HG03439 (cell line): ENCODE data around the gene PIGR.
"Not testable (repeated sequence)": the region's sequence is repeated elsewhere in the genome, so short reads cannot be mapped to it uniquely, and the experiment has no call there.

Experiments
- ATAC-seq: cut with Tn5 transposase; IDR thresholded peaks from one replicate; pipeline ENCODE4 v1.9.1; 2021; ENCODE audit warnings: mild to moderate bottlenecking, moderate library complexity; ENCODE audit not compliant: unreplicated experiment

PIGR gene

DNA sequence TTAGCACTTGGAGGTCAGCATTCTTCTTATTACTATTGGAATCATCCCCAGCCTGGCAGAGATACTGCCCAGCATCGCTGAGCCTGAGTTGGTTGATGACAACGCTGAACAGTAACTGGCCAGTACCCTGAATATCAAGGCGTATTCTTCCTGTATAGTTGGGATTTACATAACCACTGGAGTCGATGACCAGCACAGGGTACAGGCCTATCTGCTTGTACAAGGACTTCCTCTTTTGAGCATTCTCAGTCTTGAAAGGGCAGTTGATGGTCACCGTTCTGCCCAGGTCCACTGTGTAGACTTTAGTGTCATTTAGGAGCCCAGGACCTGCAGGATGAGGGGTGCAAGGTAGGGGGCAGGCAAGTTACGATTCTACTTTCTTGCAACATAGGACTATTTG is 8.8 kb downstream of the PIGR start:
- ATAC-seq, result no peak

DNA sequence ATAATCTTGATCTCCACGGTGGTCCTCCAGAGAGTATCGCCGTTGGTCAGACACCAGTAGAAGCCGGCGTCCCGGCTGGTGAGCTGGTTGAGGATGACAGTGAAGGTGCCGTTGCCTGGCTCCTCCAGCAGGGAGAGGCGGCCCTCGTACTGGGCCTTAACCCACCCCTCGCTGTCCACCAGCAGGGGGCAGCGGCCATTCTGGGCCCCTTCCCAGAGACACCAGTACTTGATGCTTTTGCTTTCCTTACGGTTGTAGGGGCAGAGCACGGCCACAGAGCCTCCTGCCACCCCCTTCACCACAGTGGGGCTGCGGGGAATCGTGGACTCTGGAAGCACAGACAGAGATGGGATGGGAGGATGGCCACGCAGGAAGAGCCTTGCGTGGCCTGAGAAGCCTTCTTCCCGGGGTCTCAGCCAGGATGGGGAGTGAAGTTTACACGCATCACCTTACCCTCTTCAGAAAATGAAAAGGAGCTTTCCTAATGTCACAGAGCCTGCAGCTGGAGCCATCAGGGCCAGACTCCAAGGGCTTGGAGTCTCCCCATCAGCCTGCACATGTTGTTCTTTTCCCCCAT is 10.7 kb downstream of the PIGR start:
- no peak for ATAC-seq

DNA sequence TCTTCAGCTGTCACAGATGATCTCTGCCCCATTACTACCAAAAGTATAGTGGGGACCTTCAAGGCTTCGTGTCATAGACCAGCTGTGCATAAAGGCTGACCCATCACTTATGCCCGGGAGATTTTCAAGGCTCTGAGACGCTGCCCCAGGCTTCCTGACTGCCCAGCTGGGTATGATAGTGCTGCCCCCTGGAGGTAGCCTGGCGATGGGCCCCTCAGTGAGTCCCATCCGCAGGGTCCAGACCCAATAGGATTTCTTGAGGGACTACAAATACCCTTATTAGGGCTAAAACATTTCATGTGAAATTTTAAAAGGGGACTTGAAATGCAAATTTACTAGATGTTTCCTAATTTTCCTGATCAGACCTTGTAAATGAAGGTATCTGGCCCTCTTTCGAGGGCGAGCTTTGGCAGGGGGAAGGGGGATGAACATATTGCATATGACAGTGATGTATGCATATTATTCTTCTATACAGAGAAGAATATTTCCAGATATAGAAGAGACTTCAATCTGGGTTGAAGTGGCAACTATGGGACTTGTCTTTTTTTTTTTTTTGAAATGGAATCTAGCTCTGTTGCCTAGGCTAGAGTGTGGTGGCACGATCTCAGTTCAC is 12.8 kb downstream of the PIGR start:
- ATAC-seq, result no peak

DNA sequence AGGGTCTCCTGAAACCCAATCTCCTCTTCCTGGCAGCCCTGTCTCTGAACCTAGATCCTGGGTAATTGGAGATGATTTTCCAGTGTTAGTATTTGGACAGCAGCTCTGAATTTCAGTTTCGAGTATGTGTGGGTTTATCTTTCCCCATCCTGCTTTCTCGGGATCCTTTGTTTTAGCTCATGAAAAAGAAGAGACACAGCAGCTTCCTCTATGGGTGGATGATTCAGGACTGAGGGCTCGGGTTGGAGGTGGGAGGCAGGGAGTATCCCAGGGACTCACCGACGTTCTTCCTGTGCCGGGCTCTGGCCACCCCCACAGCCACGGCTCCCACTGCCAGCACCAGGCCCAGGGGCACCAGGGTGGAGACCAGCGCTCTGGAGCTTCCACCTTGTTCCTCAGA is 14.1 kb downstream of the PIGR start:
- no peak for ATAC-seq

DNA sequence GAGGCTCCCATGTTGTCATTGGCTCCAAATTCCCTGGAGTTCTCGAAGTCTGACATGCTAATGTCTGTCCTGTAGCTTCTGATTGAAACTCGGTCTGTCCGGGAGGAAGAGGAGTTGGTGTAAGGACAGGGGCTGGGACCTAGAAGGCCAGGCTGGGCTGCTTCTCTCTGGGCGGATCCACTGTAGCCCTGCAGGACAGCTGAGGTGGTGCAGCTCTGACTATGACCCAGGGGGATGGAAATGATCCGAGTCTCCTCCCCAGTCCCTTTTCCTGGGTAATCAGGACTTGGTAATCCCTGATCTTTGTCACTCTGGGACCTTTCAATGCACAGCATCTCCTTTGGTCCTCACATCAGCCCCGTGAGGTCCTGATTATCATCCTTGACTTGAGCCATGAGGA is 14.6 kb downstream of the PIGR start:
- no peak for ATAC-seq

DNA sequence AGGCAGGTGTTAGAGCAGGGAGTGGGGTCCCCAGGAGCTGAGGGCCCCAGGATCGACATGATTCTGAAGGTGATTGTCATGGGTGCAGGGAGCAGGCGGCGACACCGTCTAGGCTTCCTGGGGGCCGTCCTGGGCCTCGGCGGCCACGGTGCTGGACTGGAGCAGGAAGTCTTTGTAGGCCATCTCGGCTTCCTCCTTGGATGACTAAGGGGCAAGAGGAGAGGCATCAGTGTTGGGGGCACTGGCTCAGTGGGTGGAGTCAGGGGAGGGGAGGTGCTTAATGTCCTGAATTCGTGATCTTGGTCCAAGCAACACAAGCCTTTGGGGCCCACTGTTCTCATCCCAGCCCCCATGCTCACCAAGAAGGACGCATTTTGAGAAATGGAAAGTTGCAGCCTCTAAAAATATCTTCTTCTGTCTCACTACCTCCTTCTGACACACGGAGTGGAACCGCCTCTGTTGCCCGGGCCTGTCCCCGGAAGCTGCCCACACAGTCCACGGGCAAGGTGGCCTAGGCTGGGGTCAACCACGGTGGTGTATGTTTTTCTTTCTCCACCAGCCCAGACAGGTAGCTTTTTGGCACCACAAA is 16.0 kb downstream of the PIGR start:
- peak; percentile 72 for ATAC-seq

DNA sequence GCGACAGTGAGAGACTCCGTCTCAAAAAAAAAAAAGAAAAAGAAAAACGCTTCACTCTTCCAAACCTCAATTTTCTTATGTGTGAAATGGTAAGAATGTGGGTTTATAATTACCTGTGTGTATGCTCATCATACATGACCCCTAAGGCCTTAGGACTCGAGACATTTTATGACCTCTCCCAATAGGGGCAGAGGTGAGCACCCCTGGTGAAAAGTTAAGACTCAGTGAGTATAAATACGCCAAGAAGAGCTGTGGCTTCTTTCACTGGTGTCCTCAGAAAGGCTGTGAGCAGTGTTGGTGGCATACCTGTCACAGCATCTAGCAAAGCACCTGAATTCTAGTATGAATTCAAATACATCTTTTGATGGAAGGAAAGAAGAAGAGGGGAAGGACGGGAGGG is 16.7 kb downstream of the PIGR start:
- no peak for ATAC-seq

DNA sequence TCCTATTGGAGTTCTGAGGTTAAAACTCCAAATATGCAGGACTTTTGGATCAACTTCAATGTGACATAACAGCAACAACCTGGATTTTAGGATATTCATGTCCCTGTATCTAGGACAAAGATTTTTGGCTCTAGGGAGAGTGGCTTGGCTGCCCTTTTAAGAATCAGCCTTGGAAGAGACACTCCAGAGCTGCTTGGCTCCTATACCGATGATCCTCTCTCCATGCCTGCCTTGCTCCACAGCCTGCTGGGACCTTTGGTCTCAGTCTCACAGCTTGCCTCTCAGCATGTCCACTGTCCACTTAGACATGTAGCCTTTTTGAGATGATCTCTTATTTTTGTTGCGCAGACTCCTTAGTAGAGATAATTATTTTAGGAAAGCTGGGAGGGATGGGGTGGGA is 20.0 kb downstream of the PIGR start:
- ATAC-seq, result no peak

DNA sequence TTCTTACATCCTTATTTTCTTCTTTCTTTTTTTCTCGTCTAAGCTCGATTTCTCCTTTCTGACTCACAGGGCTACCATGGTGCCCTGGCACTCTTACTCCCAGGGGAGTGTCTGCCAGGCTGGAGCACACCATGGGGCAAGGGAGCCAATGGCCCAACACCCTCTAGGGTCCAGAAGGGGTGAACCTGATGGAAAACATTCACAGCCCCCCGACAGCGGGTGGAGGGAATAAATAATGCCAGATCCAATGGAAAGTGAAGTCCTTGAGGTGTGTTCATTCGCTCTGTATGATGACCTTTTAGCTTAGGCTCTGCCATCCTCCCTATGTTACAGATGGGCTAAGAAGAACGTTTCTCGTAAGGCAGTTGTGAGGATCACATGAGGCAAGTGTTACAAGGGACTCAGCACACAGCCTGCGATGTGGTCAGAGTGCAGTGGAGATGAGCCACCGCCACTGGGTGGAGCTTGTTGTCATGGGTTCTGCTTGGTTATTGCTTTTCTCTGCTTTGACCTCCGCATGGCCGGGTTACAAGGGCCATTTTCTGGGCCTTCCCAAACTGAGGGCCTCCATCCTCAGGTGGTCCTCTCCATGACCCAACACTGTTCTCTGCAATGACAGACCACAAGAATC is 21.0 kb downstream of the PIGR start:
- ATAC-seq, result peak; percentile 54

DNA sequence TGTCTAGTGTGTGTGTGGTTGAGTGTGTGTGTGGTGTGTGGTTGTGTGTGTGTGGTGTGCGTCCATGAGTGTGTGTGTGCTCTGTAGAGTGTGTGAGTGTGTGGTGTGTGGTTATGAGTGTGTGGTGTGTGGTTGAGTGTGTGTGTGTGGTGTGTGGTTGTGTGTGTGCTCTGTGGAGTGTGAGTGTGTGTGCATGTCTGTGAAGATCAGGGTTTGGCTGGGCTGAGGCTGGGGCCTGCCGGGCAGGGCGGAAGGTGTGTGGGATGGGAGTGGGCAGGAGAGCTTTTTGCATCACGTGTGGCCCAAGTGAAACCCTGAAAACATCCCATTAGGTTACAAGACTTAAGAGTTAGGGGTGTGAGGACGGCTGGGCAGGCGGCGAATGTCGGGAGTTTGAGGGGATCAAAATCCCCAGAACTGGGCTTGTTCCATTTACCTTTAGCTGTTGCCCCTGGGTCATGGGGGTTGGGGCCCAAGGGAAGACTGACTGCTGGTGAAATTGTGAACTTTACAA is 21.6 kb downstream of the PIGR start:
- ATAC-seq, result peak; percentile 23

DNA sequence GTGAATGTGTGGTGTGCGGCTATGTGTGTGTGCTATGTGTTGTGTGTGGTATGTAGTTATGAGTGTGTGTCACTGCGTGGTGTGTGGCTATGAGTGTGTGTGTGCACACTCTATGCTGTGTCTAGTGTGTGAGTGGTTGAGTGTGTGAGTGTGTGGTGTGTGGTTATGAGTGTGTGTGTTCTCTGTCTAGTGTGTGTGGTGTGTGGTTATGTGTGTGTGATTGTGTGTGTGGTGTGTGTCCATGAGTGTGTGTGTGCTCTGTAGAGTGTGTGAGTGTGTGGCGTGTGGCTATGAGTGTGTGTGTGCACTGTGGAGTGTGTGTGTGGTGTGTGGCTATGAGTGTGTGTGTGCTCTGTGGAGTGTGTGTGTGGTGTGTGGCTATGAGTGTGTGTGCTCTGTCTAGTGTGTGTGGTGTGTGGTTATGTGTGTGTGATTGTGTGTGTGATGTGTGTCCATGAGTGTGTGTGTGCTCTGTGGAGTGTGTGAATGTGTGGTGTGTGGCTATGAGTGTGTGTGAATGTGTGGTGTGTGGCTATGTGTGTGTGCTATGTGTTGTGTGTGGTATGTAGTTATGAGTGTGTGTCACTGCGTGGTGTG is 22.2 kb downstream of the PIGR start:
- not testable (repeated sequence) for ATAC-seq

DNA sequence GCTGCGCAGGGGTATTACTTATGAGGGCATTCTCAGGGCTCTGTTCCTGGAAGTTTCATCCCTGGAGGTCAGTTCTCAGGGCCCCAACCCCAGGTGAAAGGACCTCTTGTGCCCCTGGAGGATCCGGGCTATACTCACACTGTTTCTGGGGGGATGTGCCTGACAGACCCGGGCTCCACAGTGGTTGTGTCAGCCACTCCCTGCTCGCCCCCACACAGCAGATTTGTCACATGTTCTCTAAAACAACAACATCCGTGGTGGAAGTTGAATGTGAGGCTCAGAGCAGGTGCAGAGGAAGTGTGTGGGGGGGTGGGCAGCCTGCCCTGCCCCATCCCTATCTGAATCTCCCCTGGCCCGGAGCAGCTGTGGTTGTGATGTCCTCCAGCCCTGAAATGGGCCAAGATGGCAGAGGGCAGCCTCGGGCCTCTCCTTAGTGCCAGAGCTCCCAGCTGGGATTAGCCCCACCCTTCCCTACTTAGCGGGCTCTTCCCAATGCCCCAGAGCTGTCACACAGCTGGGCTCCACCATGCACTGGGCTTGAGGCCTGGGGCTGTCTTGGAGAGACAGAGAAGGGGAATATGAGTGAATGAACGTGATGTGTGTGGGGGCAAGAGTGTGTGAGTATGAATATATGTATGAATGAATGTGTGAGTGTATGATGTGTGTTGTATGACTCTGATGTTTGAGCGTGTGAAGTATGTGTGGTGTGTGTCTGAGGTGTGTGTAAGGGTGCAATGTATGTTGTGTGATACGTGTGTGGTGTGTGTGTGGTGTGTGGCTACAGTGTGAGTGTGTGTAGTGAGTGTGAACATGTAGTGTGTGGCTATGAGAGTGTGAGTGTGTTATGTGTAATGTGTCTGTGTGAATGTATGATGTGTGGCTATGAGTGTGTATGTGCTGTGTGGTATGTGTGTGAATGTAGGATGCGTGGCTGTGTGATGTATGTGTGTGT is 23.0 kb downstream of the PIGR start:
- peak; percentile 41 for ATAC-seq

DNA sequence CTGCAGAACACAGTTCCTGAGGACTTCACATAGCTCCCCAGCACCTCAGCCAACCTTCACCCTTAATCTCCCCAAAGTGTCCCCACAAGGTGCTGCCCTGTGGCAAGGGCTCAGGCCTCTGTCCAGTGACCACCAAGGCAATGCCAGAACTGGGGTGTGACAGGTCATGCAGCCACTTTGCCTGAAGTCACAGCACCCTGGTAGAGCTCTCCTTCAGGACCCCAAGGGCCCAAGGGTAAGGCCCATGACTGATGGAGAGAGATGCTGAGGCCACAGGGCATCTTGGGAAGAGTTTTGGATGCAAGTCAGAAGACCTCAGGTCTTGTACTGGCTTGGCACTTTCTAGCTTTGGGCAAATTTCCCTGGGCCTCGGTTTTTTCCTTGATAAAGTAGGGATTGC is 23.7 kb downstream of the PIGR start:
- no peak for ATAC-seq

DNA sequence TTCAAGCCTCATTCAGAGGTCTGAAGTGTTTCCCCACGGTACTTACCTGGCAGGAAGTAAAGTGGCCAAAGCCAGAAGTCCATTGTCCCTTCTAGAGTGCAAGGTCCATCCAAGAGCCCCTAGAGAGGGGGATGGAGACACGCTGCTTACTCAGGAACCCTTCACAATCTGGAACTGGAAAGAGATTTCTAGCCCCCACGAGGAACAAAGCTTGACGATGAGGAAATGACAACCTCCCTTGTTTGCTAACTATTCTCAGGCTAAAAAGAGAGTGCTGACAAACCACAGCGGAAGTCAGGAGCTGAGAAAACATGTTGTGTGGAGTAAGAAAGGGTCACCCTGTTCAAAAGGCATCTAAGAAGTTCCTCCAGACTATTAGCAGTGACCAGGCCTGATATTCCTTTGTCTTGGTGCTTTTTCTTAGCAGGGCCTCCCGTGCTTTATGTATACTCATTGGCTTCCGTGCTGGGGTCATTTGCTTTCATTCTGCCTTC is 24.4 kb downstream of the PIGR start, which contains the start of gene FCMR:
FCMR (minus strand) TSS at position 170 of the 494 bp plus-strand sequence; CDS start at position 83, 87 bp downstream.
- ATAC-seq, result no peak

DNA sequence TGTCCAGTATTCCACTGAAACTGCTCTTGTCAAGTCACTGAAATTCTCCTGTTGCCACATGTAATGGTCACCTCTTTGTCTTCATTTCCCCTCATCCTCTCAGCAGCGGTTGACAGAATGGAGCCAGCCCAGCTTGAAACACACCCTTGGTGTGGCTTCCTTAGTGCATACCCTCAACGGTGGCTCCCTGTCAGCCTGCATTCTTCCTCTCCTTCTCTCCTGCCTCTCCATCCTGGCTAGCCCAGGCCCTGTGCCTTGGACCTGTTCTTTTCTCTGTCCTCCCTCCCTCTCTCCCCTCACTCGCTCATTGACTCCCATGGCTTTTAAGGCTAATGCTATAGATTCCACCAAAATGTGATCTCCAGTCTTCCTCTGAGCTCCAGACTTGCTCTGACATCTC is 28.2 kb downstream of the PIGR start:
- no peak for ATAC-seq

DNA sequence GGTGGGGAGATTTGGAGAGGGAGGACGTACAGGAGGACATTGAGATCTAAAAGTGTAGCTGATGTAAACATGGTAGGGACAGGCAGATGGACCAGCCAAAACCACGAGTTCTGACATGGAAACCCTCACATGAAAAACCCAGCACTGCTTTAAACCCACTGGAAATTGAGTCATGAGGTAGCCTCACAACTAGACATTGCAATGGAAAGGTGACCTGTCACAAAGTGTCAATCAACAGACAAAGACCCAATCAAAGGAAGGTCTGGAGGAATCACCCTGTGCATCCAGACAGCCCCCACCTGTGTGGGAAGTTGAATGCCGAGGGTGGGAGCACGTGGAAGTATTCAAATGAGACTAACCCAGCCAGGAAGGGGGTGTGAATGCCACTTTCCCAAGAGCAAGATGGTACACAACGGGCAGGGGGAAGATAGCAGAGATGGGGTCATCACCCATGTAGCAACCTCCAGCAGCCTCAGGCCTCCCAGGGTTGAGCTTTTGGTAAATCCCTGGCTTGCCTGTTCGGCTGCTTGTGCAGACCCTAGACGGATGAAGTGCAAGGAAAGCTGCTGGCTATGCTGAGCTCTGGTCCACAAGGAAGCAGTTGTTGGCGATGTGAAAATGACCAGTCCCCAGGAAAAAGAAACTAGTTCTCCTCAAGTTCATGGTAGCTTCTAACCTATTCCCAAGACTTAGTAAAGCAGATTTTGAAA is 30.1 kb downstream of the PIGR start:
- no peak for ATAC-seq

DNA sequence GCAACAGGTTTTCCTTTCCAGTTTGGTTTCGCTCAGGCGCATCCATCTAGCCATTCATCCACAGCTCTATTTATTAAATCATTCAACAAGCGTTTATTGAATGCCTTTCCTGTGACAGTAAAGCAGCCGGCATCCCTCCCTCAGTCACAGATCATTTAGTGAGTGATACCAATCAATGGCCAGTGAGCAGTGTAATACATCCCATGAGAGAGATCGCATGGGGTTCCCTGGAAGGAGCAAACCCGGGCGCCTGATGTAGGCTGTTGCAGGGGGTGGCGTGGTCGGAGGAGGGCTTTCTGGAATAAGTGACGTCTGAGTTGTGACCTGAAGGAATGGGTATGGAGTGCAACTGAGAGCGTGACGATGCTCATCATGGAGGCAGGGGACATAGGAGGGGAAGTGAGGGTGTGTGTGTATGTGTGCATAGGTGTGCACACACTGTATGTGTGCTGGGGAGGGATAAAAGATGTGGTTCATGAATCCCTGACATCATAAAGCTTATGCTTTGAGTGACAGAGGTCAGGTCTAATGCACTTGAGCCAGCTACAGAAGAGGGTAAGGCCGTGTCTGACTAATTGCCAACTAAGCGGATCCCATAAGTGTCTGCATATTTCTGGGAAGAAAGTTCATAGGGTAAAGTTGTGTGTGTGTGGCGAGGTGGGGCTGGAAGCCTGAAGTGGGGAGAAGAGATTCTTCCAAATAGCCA is 31.1 kb downstream of the PIGR start:
- no peak for ATAC-seq

DNA sequence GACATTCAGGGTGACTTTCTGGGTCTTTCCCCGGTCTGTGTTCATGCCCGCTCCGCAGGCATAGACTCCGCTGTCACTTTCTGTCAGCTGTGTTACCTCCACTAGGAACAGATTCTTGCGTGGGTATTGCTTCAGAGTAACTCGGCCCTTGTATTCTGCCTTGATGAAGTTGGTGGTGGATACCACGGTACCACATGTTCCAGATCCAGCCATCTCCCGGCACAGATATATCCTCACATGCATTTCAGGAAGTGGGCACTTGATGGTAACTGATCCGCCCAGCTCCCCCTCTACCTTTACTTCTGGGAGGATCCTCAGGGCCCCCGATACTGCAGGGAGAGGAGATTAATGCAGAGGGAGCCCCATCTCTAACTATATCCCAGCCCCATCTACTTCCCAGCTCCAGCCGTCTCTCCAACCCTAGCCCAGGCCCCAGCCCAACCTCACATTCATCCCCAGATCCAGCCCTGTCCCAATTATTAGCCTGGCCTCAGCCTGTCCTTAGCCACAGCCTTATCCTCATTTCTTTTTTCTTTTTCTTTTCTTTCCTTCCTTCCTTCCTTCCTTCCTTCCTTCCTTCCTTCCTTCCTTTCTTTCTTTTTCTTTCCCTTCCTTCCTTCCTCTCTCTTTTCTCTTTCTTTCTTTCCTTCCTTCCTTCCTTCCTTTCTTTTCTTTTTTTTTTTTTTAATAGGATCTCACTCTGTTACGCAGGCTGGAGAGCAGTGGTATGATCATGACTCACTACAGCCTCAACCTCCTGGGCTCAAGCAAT is 32.3 kb downstream of the PIGR start:
- no peak for ATAC-seq
